ENCODE data around the gene RIMS4.

Gene RIMS4

DNA sequence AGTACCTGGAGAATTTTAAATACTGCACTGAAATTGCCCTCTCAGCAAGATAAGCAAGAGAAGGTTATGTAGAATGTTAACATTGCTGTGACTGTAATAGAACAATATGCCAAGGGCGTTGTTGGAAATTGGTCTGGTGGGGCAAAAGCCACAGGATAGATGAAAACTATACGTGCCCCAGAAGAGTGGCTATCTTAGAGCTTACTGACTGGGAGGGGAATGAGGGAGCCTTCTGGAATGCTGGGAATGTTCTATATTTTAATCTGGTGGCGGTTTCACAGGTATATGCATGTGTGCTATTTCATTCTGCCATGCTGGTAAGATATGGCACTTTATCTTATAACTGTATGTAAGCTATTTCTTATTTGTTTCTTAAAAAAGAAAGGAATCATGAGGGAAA lies 39.9 kb upstream of the RIMS4 start:
- no peak for TF ChIP-seq SUZ12 (IDR thresholded peaks at IDR 0.05)
- TF ChIP-seq FOXM1 (IDR thresholded peaks at IDR 0.05; ENCODE audit: borderline replicate concordance) = no peak
- no peak for TF ChIP-seq SP1 (IDR thresholded peaks at IDR 0.05)
- TF ChIP-seq NFRKB (IDR thresholded peaks at IDR 0.05) = no peak
- no peak for TF ChIP-seq FOXA1 (IDR thresholded peaks at IDR 0.05)
- ChIA-PET POLR2A (no interaction called here), CTCF (interaction anchor here (0.6 kb wide), 1 partner anchor 17 kb away, joined by 7 read pairs; no protein-coding TSS in a partner anchor)
- DNase-seq (ENCODE audit: extremely low spot score) = no peak

DNA sequence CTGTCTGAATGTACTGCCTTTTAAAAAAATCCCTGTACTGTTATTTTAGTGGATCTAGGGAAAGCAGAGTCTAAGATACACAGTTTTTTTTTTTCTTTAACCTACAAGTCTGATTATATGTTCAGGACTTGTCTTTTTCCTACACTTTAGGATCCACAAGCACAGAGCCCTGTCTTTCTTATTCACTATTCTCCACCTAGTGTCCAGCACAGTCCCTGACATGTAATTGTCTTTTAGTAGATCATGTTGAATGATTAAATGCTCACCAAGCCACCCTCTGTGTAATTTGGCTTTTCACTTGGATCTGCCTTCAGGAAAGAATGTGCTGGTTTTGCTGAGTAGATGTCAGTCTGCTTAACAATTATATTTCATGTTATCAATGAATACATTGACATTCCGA lies 39.4 kb upstream of the RIMS4 start:
- DNase-seq (ENCODE audit: extremely low spot score) = no peak
- CTCF ChIA-PET = interaction anchor here (0.6 kb wide), 1 partner anchor 16 kb away, joined by 7 read pairs; no protein-coding TSS in a partner anchor
- POLR2A ChIA-PET = no interaction called here
- TF ChIP-seq ARNT (IDR thresholded peaks at IDR 0.05) (no peak), BHLHE40 (IDR thresholded peaks at IDR 0.05; ENCODE audit: borderline replicate concordance) (no peak), LEF1 (IDR thresholded peaks at IDR 0.05; ENCODE audit: borderline replicate concordance) (no peak), FOXK2 (IDR thresholded peaks at IDR 0.05) (no peak), SP1 (IDR thresholded peaks at IDR 0.05) (no peak), FOXM1 (IDR thresholded peaks at IDR 0.05; ENCODE audit: borderline replicate concordance) (no peak), ELF4 (IDR thresholded peaks at IDR 0.05) (no peak), CTBP1 (IDR thresholded peaks at IDR 0.05; ENCODE audit: borderline replicate concordance) (no peak), FOXA1 (IDR thresholded peaks at IDR 0.05) (no peak), SUZ12 (IDR thresholded peaks at IDR 0.05) (no peak), PKNOX1 (IDR thresholded peaks at IDR 0.05) (no peak), NFRKB (IDR thresholded peaks at IDR 0.05) (no peak)

GRCh38 chr20:44848254-44849015 lies 38.1 kb upstream of the RIMS4 start:
- DNase-seq (ENCODE audit: extremely low spot score) = no peak
- TF ChIP-seq SUZ12 (IDR thresholded peaks at IDR 0.05) = no peak
- no peak for TF ChIP-seq HDGF (IDR thresholded peaks at IDR 0.05; ENCODE audit: borderline replicate concordance)
- TF ChIP-seq CTBP1 (IDR thresholded peaks at IDR 0.05; ENCODE audit: borderline replicate concordance) = no peak
- no peak for TF ChIP-seq PKNOX1 (IDR thresholded peaks at IDR 0.05)
- TF ChIP-seq L3MBTL2 (conservative IDR thresholded peaks at IDR 0.05) = no peak
- TF ChIP-seq ARNT (IDR thresholded peaks at IDR 0.05) = no peak
- no peak for TF ChIP-seq NFRKB (IDR thresholded peaks at IDR 0.05)
- TF ChIP-seq TARDBP (IDR thresholded peaks at IDR 0.05) = no peak
- TF ChIP-seq LEF1 (IDR thresholded peaks at IDR 0.05; ENCODE audit: borderline replicate concordance) = no peak
- no peak for TF ChIP-seq FOXA1 (IDR thresholded peaks at IDR 0.05)
- TF ChIP-seq ELF4 (IDR thresholded peaks at IDR 0.05) = no peak
- TF ChIP-seq FOXM1 (IDR thresholded peaks at IDR 0.05; ENCODE audit: borderline replicate concordance) = no peak
- TF ChIP-seq ZNF384 (IDR thresholded peaks at IDR 0.05) = no peak
- no peak for TF ChIP-seq SP1 (IDR thresholded peaks at IDR 0.05)
- TF ChIP-seq BHLHE40 (IDR thresholded peaks at IDR 0.05; ENCODE audit: borderline replicate concordance) = no peak
- no peak for TF ChIP-seq FOXK2 (IDR thresholded peaks at IDR 0.05)
- POLR2A ChIA-PET = no interaction called here
- CTCF ChIA-PET = no interaction called here

DNA sequence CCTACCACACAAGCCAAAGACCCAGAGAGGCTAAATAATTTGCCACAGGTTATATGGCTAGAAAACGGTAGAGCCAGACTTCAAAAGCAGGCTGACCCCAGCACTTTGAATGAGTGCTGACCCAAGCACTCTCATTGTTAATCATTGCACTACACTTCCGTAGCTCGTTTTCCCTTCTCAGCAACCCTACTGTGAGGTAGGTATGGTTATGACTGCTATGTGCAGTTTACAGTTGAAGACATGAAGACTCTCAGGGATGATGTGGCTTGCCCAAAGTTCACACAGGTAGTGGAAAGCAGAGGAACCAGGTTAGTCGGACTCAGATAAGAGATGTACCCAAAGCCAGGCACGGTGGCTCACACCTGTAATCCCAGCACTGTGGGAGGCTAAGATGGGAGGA lies 33.5 kb upstream of the RIMS4 start:
- CTCF ChIA-PET = no interaction called here
- TF ChIP-seq ZNF384 (IDR thresholded peaks at IDR 0.05) (no peak), FOXK2 (IDR thresholded peaks at IDR 0.05) (no peak), ARNT (IDR thresholded peaks at IDR 0.05) (no peak), FOXM1 (IDR thresholded peaks at IDR 0.05; ENCODE audit: borderline replicate concordance) (no peak), PKNOX1 (IDR thresholded peaks at IDR 0.05) (no peak), BHLHE40 (IDR thresholded peaks at IDR 0.05; ENCODE audit: borderline replicate concordance) (no peak), SUZ12 (IDR thresholded peaks at IDR 0.05) (no peak)

DNA sequence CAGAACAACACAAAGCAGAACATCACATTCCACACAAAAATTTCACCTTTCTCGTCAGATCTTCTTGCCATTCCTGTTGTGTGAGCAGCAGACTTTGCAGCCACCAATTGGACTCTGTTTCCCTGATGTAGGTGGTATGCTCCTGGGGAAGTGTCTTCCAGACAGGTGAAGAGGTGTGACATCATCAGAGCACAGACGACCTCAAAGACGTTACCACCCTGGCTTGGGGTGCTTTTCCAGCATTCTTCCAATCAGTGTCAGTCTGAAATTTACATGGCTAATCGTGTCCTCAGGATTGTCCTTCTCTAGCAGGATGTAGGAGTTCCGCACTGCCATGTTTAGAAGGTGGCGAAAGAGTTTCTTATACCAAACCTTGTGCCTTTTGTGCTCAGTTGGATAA lies 31.6 kb upstream of the RIMS4 start:
- ChIA-PET CTCF (no interaction called here), POLR2A (no interaction called here)
- TF ChIP-seq L3MBTL2 (conservative IDR thresholded peaks at IDR 0.05) (no peak), FOXM1 (IDR thresholded peaks at IDR 0.05; ENCODE audit: borderline replicate concordance) (no peak), FOXA1 (IDR thresholded peaks at IDR 0.05) (no peak), FOXK2 (IDR thresholded peaks at IDR 0.05) (no peak), SUZ12 (IDR thresholded peaks at IDR 0.05) (no peak), ARNT (IDR thresholded peaks at IDR 0.05) (no peak), HDGF (IDR thresholded peaks at IDR 0.05; ENCODE audit: borderline replicate concordance) (no peak), BHLHE40 (IDR thresholded peaks at IDR 0.05; ENCODE audit: borderline replicate concordance) (no peak), NFRKB (IDR thresholded peaks at IDR 0.05) (no peak), PKNOX1 (IDR thresholded peaks at IDR 0.05) (no peak), LEF1 (IDR thresholded peaks at IDR 0.05; ENCODE audit: borderline replicate concordance) (no peak), SP1 (IDR thresholded peaks at IDR 0.05) (no peak)
- no peak for DNase-seq (ENCODE audit: extremely low spot score)

More for the DNA sequence above, 33.5 kb upstream of the RIMS4 start:
- POLR2A ChIA-PET = no interaction called here
- no peak for DNase-seq (ENCODE audit: extremely low spot score)

GRCh38 chr20:44840826-44841225 lies 30.5 kb upstream of the RIMS4 start:
- DNase-seq (ENCODE audit: extremely low spot score) = no peak

More at GRCh38 chr20:44840826-44841225, 30.5 kb upstream of the RIMS4 start:
- ChIA-PET CTCF (no interaction called here), POLR2A (no interaction called here)
- TF ChIP-seq FOXA1 (IDR thresholded peaks at IDR 0.05) = no peak
- TF ChIP-seq HDGF (IDR thresholded peaks at IDR 0.05; ENCODE audit: borderline replicate concordance) = no peak
- TF ChIP-seq LEF1 (IDR thresholded peaks at IDR 0.05; ENCODE audit: borderline replicate concordance) = no peak
- TF ChIP-seq NFRKB (IDR thresholded peaks at IDR 0.05) = no peak
- TF ChIP-seq ELF4 (IDR thresholded peaks at IDR 0.05) = no peak
- no peak for TF ChIP-seq CTBP1 (IDR thresholded peaks at IDR 0.05; ENCODE audit: borderline replicate concordance)
- TF ChIP-seq BHLHE40 (IDR thresholded peaks at IDR 0.05; ENCODE audit: borderline replicate concordance) = no peak
- no peak for TF ChIP-seq TARDBP (IDR thresholded peaks at IDR 0.05)
- TF ChIP-seq ARNT (IDR thresholded peaks at IDR 0.05) = no peak
- TF ChIP-seq ZNF384 (IDR thresholded peaks at IDR 0.05) = no peak
- no peak for TF ChIP-seq SP1 (IDR thresholded peaks at IDR 0.05)
- TF ChIP-seq L3MBTL2 (conservative IDR thresholded peaks at IDR 0.05) = no peak
- TF ChIP-seq FOXM1 (IDR thresholded peaks at IDR 0.05; ENCODE audit: borderline replicate concordance) = no peak
- no peak for TF ChIP-seq FOXK2 (IDR thresholded peaks at IDR 0.05)
- no peak for TF ChIP-seq PKNOX1 (IDR thresholded peaks at IDR 0.05)
